ENCODE data around the gene OR2V2. TPM values are rescaled to one million over a fixed set of nuclear protein-coding genes. Genes with fewer than 3 reads are reported as not detected.

Gene OR2V2
- polyA plus RNA-seq, 1 experiment = not detected

- POLR2A ChIA-PET = no interaction called here
- H3K9me3 ChIP-seq (ENCODE audit: control insufficient read depth, insufficient read depth, low read length) = no peaks in the 10 kb centered on the region; the same call in 1 of the 2 replicates
- no peaks in the 10 kb centered on the region for H3K27me3 ChIP-seq (ENCODE audit: control insufficient read depth, insufficient read depth, low read length)
- no peak within 1 kb of the TSS for H3K4me3 ChIP-seq (ENCODE audit: low read depth, low read length)
- CTCF ChIA-PET = no interaction called here
- H3K27ac ChIP-seq (ENCODE audit: low read depth, low read length) = no peak within 1 kb of the TSS
- no peak for DNase-seq (ENCODE audit: low read depth, low spot score)
- TF ChIP-seq CTCF (IDR thresholded peaks at IDR 0.05; ENCODE audit: low read depth, low read length) = no peak
These were observed 16.4 kb upstream of the OR2V2 start, which contains the start of gene OR2V1 for GRCh38 chr5:181130832-181131496. OR2V1 (minus strand) TSS chr5:181131169; CDS start chr5:181125304, 5,865 bp downstream.

GRCh38 chr5:181131514-181131913 lies 15.9 kb upstream of the OR2V2 start:
- CTCF ChIA-PET = no interaction called here
- Histone ChIP-seq H3K9me3 (ENCODE audit: control insufficient read depth, insufficient read depth, low read length) (no peaks in the 10 kb centered on the region; the same call in 1 of the 2 replicates), H3K27me3 (ENCODE audit: control insufficient read depth, insufficient read depth, low read length) (no peaks in the 10 kb centered on the region), H3K4me3 (ENCODE audit: low read depth, low read length) (no peak overlapping the region), H3K27ac (ENCODE audit: low read depth, low read length) (no peak overlapping the region)
- DNase-seq (ENCODE audit: low read depth, low spot score) = no peak
- POLR2A ChIA-PET = no interaction called here
- no peak for TF ChIP-seq CTCF (IDR thresholded peaks at IDR 0.05; ENCODE audit: low read depth, low read length)

- no peak for DNase-seq (ENCODE audit: low read depth, low spot score)
- POLR2A ChIA-PET = no interaction called here
- no peaks in the 10 kb centered on the region; the same call in 1 of the 2 replicates for H3K9me3 ChIP-seq (ENCODE audit: control insufficient read depth, insufficient read depth, low read length)
- H3K27ac ChIP-seq (ENCODE audit: low read depth, low read length) = no peak overlapping the region
- CTCF ChIA-PET = interaction anchor here (1.7 kb wide), 1 partner anchor 264 kb away, joined by 5 read pairs; no protein-coding TSS in a partner anchor
- TF ChIP-seq CTCF (IDR thresholded peaks at IDR 0.05; ENCODE audit: low read depth, low read length) = no peak
- no peak overlapping the region for H3K4me3 ChIP-seq (ENCODE audit: low read depth, low read length)
- no peaks in the 10 kb centered on the region for H3K27me3 ChIP-seq (ENCODE audit: control insufficient read depth, insufficient read depth, low read length)
These were observed 14.3 kb upstream of the OR2V2 start for GRCh38 chr5:181133083-181133482.

- ChIA-PET CTCF (interaction anchor here (0.6 to 1.7 kb wide), 3 partner anchors 13 to 265 kb away, joined by 3 to 6 read pairs (median 5); no protein-coding TSS in a partner anchor), POLR2A (interaction anchor here (0.6 kb wide), 1 partner anchor 273 kb away, joined by 7 read pairs; no protein-coding TSS in a partner anchor)
- no peak overlapping the region for H3K27ac ChIP-seq (ENCODE audit: low read depth, low read length)
- no peak overlapping the region for H3K4me3 ChIP-seq (ENCODE audit: low read depth, low read length)
- no peak for TF ChIP-seq CTCF (IDR thresholded peaks at IDR 0.05; ENCODE audit: low read depth, low read length)
- H3K27me3 ChIP-seq (ENCODE audit: control insufficient read depth, insufficient read depth, low read length) = no peaks in the 10 kb centered on the region
- no peaks in the 10 kb centered on the region; the same call in 1 of the 2 replicates for H3K9me3 ChIP-seq (ENCODE audit: control insufficient read depth, insufficient read depth, low read length)
- DNase-seq (ENCODE audit: low read depth, low spot score) = peak; percentile 26
These were observed 13.7 kb upstream of the OR2V2 start for GRCh38 chr5:181133610-181134231.

GRCh38 chr5:181134259-181134658 lies 13.1 kb upstream of the OR2V2 start:
- no peaks in the 10 kb centered on the region for H3K27me3 ChIP-seq (ENCODE audit: control insufficient read depth, insufficient read depth, low read length)
- no peak overlapping the region for H3K27ac ChIP-seq (ENCODE audit: low read depth, low read length)
- POLR2A ChIA-PET = interaction anchor here (0.6 kb wide), 1 partner anchor 274 kb away, joined by 7 read pairs; no protein-coding TSS in a partner anchor
- TF ChIP-seq CTCF (IDR thresholded peaks at IDR 0.05; ENCODE audit: low read depth, low read length) = no peak
- CTCF ChIA-PET = interaction anchor here (0.6 to 1.7 kb wide), 3 partner anchors 13 to 265 kb away, joined by 3 to 6 read pairs (median 5); no protein-coding TSS in a partner anchor
- H3K4me3 ChIP-seq (ENCODE audit: low read depth, low read length) = no peak overlapping the region
- DNase-seq (ENCODE audit: low read depth, low spot score) = no peak
- no peaks in the 10 kb centered on the region; the same call in 1 of the 2 replicates for H3K9me3 ChIP-seq (ENCODE audit: control insufficient read depth, insufficient read depth, low read length)

Data from AG04450 (cell line).